ENCODE data around the gene ZNF750. TPM values are rescaled to one million over a fixed set of nuclear protein-coding genes. Genes with fewer than 3 reads are reported as not detected.

ZNF750 gene
- total RNA-seq, 1 experiment from 2014 or later = 0.14 TPM

GRCh38 chr17:82780971-82781893 lies 58.6 kb downstream of the ZNF750 start:
- TF ChIP-seq CTCF (IDR thresholded peaks at IDR 0.05; ENCODE audit: insufficient read depth in 1 of 2, low read depth in 1 of 2, low read length in 1 of 2, severe bottlenecking in 1 of 2, unreplicated experiment in 1 of 2) = no peak
- Mint-ChIP-seq H3K4me1 (ENCODE audit: low read depth, unreplicated experiment) (no peaks in the 10 kb centered on the region), H3K27me3 (ENCODE audit: insufficient read depth, unreplicated experiment) (no peaks in the 10 kb centered on the region), H3K4me3 (ENCODE audit: unreplicated experiment) (no peak overlapping the region), H3K36me3 (ENCODE audit: insufficient read depth, unreplicated experiment) (peaks cover 14% of the 10 kb centered on the region), H3K9me3 (ENCODE audit: unreplicated experiment) (no peaks in the 10 kb centered on the region), H3K27ac (ENCODE audit: unreplicated experiment) (no peak overlapping the region)
- ChIA-PET CTCF (interaction anchor here (0.7 to 2.3 kb wide), 6 partner anchors 88 to 136 kb away, joined by 3 to 30 read pairs (median 10); no protein-coding TSS in a partner anchor), POLR2A (no interaction called here)
- Histone ChIP-seq H3K36me3 (ENCODE audit: control insufficient read depth, insufficient read depth, low read length) (peaks cover 3% of the 10 kb centered on the region), H3K27me3 (replicated peaks; ENCODE audit: control insufficient read depth, insufficient read depth, low read length) (no peaks in the 10 kb centered on the region), H3K9me3 (no peaks in the 10 kb centered on the region), H3K4me1 (no peaks in the 10 kb centered on the region), H3K4me3 (ENCODE audit: low read depth, low read length) (no peak overlapping the region)
- no TSS peak for BruUV-seq (replicated peaks)
- DNase-seq = no peak
- intact Hi-C loops (cut with micrococcal nuclease; ENCODE audit: unreplicated experiment) = no loop called here

- intact Hi-C loops (cut with micrococcal nuclease; ENCODE audit: unreplicated experiment) = no loop called here
- no peaks in the 10 kb centered on the region for H3K27me3 Mint-ChIP-seq (ENCODE audit: insufficient read depth, unreplicated experiment)
- H3K9me3 Mint-ChIP-seq (ENCODE audit: unreplicated experiment) = no peaks in the 10 kb centered on the region
- H3K9me3 ChIP-seq = no peaks in the 10 kb centered on the region
- peaks cover 15% of the 10 kb centered on the region for H3K36me3 Mint-ChIP-seq (ENCODE audit: insufficient read depth, unreplicated experiment)
- DNase-seq = no peak
- H3K27ac Mint-ChIP-seq (ENCODE audit: unreplicated experiment) = no peak overlapping the region
- no peak overlapping the region for H3K4me3 ChIP-seq (ENCODE audit: low read depth, low read length)
- no peak overlapping the region for H3K4me3 Mint-ChIP-seq (ENCODE audit: unreplicated experiment)
- BruUV-seq (replicated peaks) = no TSS peak
- H3K27me3 ChIP-seq (replicated peaks; ENCODE audit: control insufficient read depth, insufficient read depth, low read length) = no peaks in the 10 kb centered on the region
- no peaks in the 10 kb centered on the region for H3K4me1 ChIP-seq
- no peaks in the 10 kb centered on the region for H3K4me1 Mint-ChIP-seq (ENCODE audit: low read depth, unreplicated experiment)
- H3K36me3 ChIP-seq (ENCODE audit: control insufficient read depth, insufficient read depth, low read length) = peaks cover 3% of the 10 kb centered on the region
- POLR2A ChIA-PET = no interaction called here
- CTCF ChIA-PET = interaction anchor here (0.6 to 2.3 kb wide), 5 partner anchors 68 to 329 kb away, joined by 3 to 30 read pairs (median 4); no protein-coding TSS in a partner anchor
- TF ChIP-seq CTCF (IDR thresholded peaks at IDR 0.05; ENCODE audit: insufficient read depth in 1 of 2, low read depth in 1 of 2, low read length in 1 of 2, severe bottlenecking in 1 of 2, unreplicated experiment in 1 of 2) = no peak
Observed at GRCh38 chr17:82780195-82780594, 59.6 kb downstream of the ZNF750 start.

- no peaks in the 10 kb centered on the region for H3K4me1 ChIP-seq
- no peaks in the 10 kb centered on the region for H3K4me1 Mint-ChIP-seq (ENCODE audit: low read depth, unreplicated experiment)
- H3K4me3 ChIP-seq (ENCODE audit: low read depth, low read length) = no peak overlapping the region
- no peaks in the 10 kb centered on the region for H3K9me3 ChIP-seq
- peaks cover 3% of the 10 kb centered on the region for H3K36me3 ChIP-seq (ENCODE audit: control insufficient read depth, insufficient read depth, low read length)
- no peaks in the 10 kb centered on the region for H3K27me3 ChIP-seq (replicated peaks; ENCODE audit: control insufficient read depth, insufficient read depth, low read length)
- ChIA-PET CTCF (no interaction called here), POLR2A (no interaction called here)
- no TSS peak for BruUV-seq (replicated peaks)
- H3K9me3 Mint-ChIP-seq (ENCODE audit: unreplicated experiment) = no peaks in the 10 kb centered on the region
- no peaks in the 10 kb centered on the region for H3K27me3 Mint-ChIP-seq (ENCODE audit: insufficient read depth, unreplicated experiment)
- H3K4me3 Mint-ChIP-seq (ENCODE audit: unreplicated experiment) = no peak overlapping the region
- peaks cover 20% of the 10 kb centered on the region for H3K36me3 Mint-ChIP-seq (ENCODE audit: insufficient read depth, unreplicated experiment)
- no peak for DNase-seq
- intact Hi-C loops (cut with micrococcal nuclease; ENCODE audit: unreplicated experiment) = no loop called here
- no peak overlapping the region for H3K27ac Mint-ChIP-seq (ENCODE audit: unreplicated experiment)
- no peak for TF ChIP-seq CTCF (IDR thresholded peaks at IDR 0.05; ENCODE audit: insufficient read depth in 1 of 2, low read depth in 1 of 2, low read length in 1 of 2, severe bottlenecking in 1 of 2, unreplicated experiment in 1 of 2)
Observed at GRCh38 chr17:82779541-82779940, 60.3 kb downstream of the ZNF750 start.

Other genes with a start within 250 kb of the ZNF750 start
- gene WDR45B, start 191.6 kb downstream of the ZNF750 start, total RNA-seq (2022) = 106 and 110 TPM in 2 replicates
- 6.3 and 8.8 TPM in 2 replicates for gene RAB40B, start 141.3 kb downstream of the ZNF750 start, total RNA-seq (2022)
- gene FN3KRP, start 123.3 kb downstream of the ZNF750 start, total RNA-seq (2022) = 47.2 and 53.6 TPM in 2 replicates
- 55.7 and 60.0 TPM in 2 replicates for gene FN3K, start 104.4 kb downstream of the ZNF750 start, total RNA-seq (2022)
- 94.6 and 108 TPM in 2 replicates for gene TBCD, start 88.0 kb downstream of the ZNF750 start, total RNA-seq (2022)
- 33.8 and 40.9 TPM in 2 replicates for gene METRNL, start 239.6 kb upstream of the ZNF750 start, total RNA-seq (2022)